Stomach (tissue), 4 donors: ENCODE measurements around the gene SH2D3C.

ENCODE experiments used
- POLR2A ChIP-seq, 4 donors: fragments of 450-650 bp; IDR thresholded peaks; one replicate each; pipeline ENCODE4 v1.6.1; 2016; ENCODE audit warnings: antibody characterized with exemption in 4 of 4, control low read depth in 2 of 4, mild to moderate bottlenecking in 1 of 4, moderate library complexity in 1 of 4
- TF ChIP-seq, protein P1 (sequence below), 7 experiments: fragments of 450-650 bp in 4 of 7; fragments of 200-600 bp in 3 of 7; sonication (generic) in 3 of 7; IDR thresholded peaks; one replicate each; pipeline ENCODE4 v1.5.1; 2016 to 2019; ENCODE audit warnings: antibody characterized with exemption in 7 of 7, control low read depth in 2 of 7, mild to moderate bottlenecking in 1 of 7

DNA sequence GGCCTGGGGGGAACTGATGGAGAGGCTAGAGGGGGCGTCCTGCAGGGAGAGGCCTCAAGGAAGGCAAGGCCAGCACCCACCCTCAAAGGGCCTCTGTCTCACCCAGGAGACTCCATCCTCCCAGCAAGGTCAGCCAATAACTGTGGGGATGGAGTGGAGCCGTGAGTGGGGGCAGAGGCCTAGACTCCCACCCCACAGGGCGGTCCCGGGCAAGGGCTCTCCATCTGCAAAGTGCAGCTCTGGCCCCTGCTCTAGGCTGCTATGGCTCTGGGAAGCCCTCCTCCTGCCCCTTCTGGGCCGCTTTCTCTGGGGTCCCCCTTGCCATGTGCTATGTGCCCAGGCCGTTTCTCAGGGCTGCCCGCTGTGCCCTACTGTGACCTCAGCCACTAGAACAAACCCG is 38.3 kb upstream of the SH2D3C start:
- no peak for TF ChIP-seq POLR2A (IDR thresholded peaks at IDR 0.05)
- TF ChIP-seq, protein P1, sequence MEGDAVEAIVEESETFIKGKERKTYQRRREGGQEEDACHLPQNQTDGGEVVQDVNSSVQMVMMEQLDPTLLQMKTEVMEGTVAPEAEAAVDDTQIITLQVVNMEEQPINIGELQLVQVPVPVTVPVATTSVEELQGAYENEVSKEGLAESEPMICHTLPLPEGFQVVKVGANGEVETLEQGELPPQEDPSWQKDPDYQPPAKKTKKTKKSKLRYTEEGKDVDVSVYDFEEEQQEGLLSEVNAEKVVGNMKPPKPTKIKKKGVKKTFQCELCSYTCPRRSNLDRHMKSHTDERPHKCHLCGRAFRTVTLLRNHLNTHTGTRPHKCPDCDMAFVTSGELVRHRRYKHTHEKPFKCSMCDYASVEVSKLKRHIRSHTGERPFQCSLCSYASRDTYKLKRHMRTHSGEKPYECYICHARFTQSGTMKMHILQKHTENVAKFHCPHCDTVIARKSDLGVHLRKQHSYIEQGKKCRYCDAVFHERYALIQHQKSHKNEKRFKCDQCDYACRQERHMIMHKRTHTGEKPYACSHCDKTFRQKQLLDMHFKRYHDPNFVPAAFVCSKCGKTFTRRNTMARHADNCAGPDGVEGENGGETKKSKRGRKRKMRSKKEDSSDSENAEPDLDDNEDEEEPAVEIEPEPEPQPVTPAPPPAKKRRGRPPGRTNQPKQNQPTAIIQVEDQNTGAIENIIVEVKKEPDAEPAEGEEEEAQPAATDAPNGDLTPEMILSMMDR (IDR thresholded peaks at IDR 0.05), result no peak
